GM13976 (cell line): ENCODE data around the gene AURKB.

ENCODE experiments used
- DNase-seq: peaks from one replicate; pipeline ENCODE4 v3.0.0; 2012; ENCODE audit warnings: low spot score
- CTCF ChIP-seq: IDR thresholded peaks from 2 replicates; pipeline ENCODE4 v1.5.1; 2012; ENCODE audit warnings: borderline replicate concordance, mild to moderate bottlenecking; ENCODE audit not compliant: insufficient read depth; ENCODE audit errors: extremely low read depth, missing control alignments, control extremely low read depth
- in situ Hi-C: fragments of 300-500 bp; cut with MboI; formaldehyde crosslinking; loops from one replicate; pipeline ENCODE4 v1.12.0; 2022; ENCODE audit warnings: low sequenced_read_pairs, mixed read lengths, inconsistent platforms; ENCODE audit not compliant: unreplicated experiment

Gene AURKB

GRCh38 chr17:8188263-8188839 is 22.0 kb downstream of the AURKB start:
- TF ChIP-seq CTCF: no peak
- DNase-seq: no peak
- in situ Hi-C loops: no loop called here

GRCh38 chr17:8187517-8188262 is 22.7 kb downstream of the AURKB start:
- peak; percentile 9 for TF ChIP-seq CTCF
- in situ Hi-C loops: no loop called here
- DNase-seq: peak; percentile 72

GRCh38 chr17:8186787-8187516 is 23.4 kb downstream of the AURKB start:
- peak; percentile 79 for DNase-seq
- in situ Hi-C loops: no loop called here
- TF ChIP-seq CTCF: peak; percentile 55

- no peak for TF ChIP-seq CTCF
- in situ Hi-C loops: no loop called here
- no peak for DNase-seq
Observed at GRCh38 chr17:8186446-8186786, 24.0 kb downstream of the AURKB start.

- TF ChIP-seq CTCF: no peak
- DNase-seq: peak; percentile 82
- in situ Hi-C loops: no loop called here
Observed at GRCh38 chr17:8185582-8186445, 24.6 kb downstream of the AURKB start.
